Naive thymus-derived CD8-positive, alpha-beta T cell (primary cell): Measurements from ENCODE around the gene PSRC1. TPM values are rescaled to one million over a fixed set of nuclear protein-coding genes. Genes with fewer than 3 reads are reported as not detected.
A peak's percentile ranks its signal among the peaks of the same experiment; 100 is the strongest.
"Not testable (repeated sequence)": the region's sequence is repeated elsewhere in the genome, so short reads cannot be mapped to it uniquely, and the experiment has no call there.

Source experiments
- ATAC-seq, 2 donors: fragments of 150-1000 bp; cut with Tn5 transposase in 1 of 2; sonication (Bioruptor Pico), chemical (Tn5 transposase) in 1 of 2; 1 replicate in 1 of 2; 2 replicates in 1 of 2; pipeline ENCODE4 v1.10.0; 2021; ENCODE audit warnings: mild to moderate bottlenecking in 2 of 2, moderate library complexity in 2 of 2
- POLR2A ChIA-PET: fragments of 350-600 bp; sonication (Branson Sonifier 250); formaldehyde crosslinking; loops from one replicate; lab custom pipeline; 2021; ENCODE audit warnings: antibody characterized with exemption; lab: Charles Lee
- DNase-seq, 10 donors: peaks; one replicate each; pipeline versions ENCODE4 v3.0.0 to v3.0.0-alpha.2; 2020 to 2022
- H3K27ac Mint-ChIP-seq, 10 donors: one replicate each; pipeline ENCODE4 v1.8.0; 2020 to 2022; ENCODE audit warnings: mild to moderate bottlenecking in 10 of 10, mixed read lengths in 10 of 10, moderate library complexity in 4 of 10, inconsistent platforms in 1 of 10
- H3K27me3 Mint-ChIP-seq, 5 donors: one replicate each; pipeline ENCODE4 v1.8.0; 2021 to 2022; ENCODE audit warnings: mixed read lengths in 5 of 5
- H3K36me3 Mint-ChIP-seq, 3 donors: one replicate each; pipeline ENCODE4 v1.8.0; 2020 to 2022; ENCODE audit warnings: mixed read lengths in 3 of 3, mild to moderate bottlenecking in 2 of 3, inconsistent platforms in 1 of 3
- H3K4me1 Mint-ChIP-seq, 4 donors: one replicate each; pipeline ENCODE4 v1.8.0; 2021 to 2022; ENCODE audit warnings: mixed read lengths in 4 of 4
- H3K4me3 Mint-ChIP-seq, 10 donors: one replicate each; pipeline ENCODE4 v1.8.0; 2020 to 2022; ENCODE audit warnings: mild to moderate bottlenecking in 10 of 10, mixed read lengths in 10 of 10, moderate library complexity in 6 of 10, inconsistent platforms in 1 of 10
- H3K9me3 Mint-ChIP-seq, 9 donors: one replicate each; pipeline ENCODE4 v1.8.0; 2020 to 2022; ENCODE audit warnings: mixed read lengths in 9 of 9, mild to moderate bottlenecking in 3 of 9, inconsistent platforms in 1 of 9, moderate library complexity in 1 of 9
- polyA plus RNA-seq, 3 donors: library from polyadenylated mRNA; unstranded; fragments of 300-500 nt; fragmentation: Illumina TruSeq; gene quantifications; one replicate each; pipeline ENCODE4 v1.2.3, GENCODE V29; 2021
- total RNA-seq, 8 experiments: library from RNA in 2 of 8; stranded (reverse) in 2 of 8; gene quantifications; one replicate each; pipeline ENCODE4 v1.2.3 and lab custom pipeline; 2021 to 2026

PSRC1 gene
- total and polyA plus RNA-seq, 5 experiments from 2014 or later, result 0.31 to 0.89 TPM; not detected in 3

DNA sequence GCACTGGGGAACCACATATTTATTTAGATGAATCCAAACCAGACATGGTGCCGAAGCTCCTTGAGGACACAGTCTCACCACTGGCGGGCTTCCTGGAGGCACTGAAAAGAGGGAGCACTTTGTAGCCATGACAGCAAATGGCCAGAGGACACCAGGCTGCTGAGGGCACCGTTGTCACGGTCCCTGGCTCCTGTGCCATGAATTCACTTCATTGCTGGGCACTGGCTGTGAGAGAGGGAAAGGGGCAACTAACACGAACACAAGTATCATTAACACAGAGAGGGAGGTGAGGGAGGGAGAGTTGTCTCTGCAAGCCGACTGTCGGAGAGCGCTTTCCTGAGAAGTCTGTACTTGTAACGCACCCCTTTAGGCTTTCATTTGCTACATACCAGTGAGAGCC lies 9.4 kb upstream of the PSRC1 start:
- H3K27me3 Mint-ChIP-seq, result peaks cover 0 to 23% (median 0%) of the 10 kb centered on the region in 5 donors
- H3K27ac Mint-ChIP-seq, result no peak overlapping the region
- no peaks in the 10 kb centered on the region for H3K36me3 Mint-ChIP-seq
- ATAC-seq, result no peak
- H3K4me1 Mint-ChIP-seq, result peaks cover 0 to 13% (median 0%) of the 10 kb centered on the region in 4 donors
- H3K9me3 Mint-ChIP-seq, result no peaks in the 10 kb centered on the region
- DNase-seq, result no peak
- no peak overlapping the region for H3K4me3 Mint-ChIP-seq
- POLR2A ChIA-PET, result no interaction called here

DNA sequence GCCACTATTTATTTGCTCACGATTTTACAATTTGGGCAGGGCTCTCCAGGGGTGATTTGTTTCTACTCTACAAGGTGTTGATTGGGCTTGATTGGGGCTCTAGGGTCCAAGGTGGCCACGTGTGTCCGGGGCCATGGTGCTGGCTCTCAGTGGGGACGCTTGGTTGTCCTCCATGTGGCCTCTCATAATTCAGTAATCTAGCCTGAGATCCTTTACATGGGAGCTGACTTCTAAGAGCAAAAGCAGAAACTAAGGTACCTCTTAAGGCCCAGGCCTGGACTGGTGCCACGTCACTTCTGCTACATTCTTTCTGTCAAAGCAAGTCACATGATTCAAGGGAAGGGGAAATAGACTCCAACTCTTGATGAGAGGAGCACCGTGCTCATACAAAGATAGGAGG lies 8.1 kb upstream of the PSRC1 start:
- POLR2A ChIA-PET, result no interaction called here
- Mint-ChIP-seq H3K4me1 (peaks cover 0 to 13% (median 0%) of the 10 kb centered on the region in 4 donors), H3K27me3 (peaks cover 0 to 13% (median 0%) of the 10 kb centered on the region in 5 donors), H3K36me3 (no peaks in the 10 kb centered on the region), H3K9me3 (no peaks in the 10 kb centered on the region), H3K4me3 (no peak overlapping the region), H3K27ac (no peak overlapping the region)
- ATAC-seq, result no peak
- no peak for DNase-seq

DNA sequence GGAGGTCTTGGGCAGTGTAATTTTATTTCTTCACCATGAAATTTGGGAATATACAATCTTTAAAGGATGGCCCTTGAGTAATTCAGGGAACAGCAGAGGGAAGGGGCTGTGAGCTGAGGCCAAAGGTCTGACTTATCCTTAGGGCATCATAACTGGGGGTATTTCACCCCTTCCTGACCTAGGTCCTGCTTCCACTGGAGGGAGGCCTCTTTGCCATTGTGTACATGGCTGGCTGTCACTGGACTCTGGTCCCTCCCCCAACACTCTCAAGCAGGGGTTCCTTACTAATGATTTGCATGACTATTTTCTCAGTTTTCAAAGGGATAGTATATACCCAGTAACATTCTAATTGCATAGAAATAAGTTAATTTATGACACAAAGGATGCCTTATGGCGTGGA lies 7.2 kb upstream of the PSRC1 start:
- Mint-ChIP-seq H3K4me3 (no peak overlapping the region), H3K4me1 (peaks cover 0 to 13% (median 0%) of the 10 kb centered on the region in 4 donors), H3K36me3 (no peaks in the 10 kb centered on the region), H3K27me3 (peaks cover 0 to 7% (median 0%) of the 10 kb centered on the region in 5 donors), H3K9me3 (no peaks in the 10 kb centered on the region), H3K27ac (no peak overlapping the region)
- POLR2A ChIA-PET, result no interaction called here
- ATAC-seq, result no peak
- no peak for DNase-seq

DNA sequence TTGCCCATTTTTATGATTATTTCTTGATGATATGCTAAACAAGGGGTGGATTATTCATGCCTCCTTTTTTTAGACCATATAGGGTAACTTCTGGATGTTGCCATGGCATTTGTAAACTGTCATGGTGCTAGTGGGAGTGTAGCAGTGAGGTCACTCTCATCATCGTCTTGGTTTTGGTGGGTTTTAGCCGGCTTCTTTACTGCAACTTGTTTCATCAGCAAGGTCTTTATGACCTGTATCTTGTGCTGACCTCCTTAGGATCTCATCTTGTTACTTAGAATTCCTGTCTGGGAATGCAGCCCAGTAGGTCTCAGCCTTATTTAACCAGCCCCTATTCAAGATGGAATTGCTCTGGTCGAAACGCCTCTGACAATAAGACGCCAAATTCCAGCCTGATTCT lies 3.8 kb upstream of the PSRC1 start:
- not testable (repeated sequence) for H3K36me3 Mint-ChIP-seq, H3K9me3 Mint-ChIP-seq, H3K27me3 Mint-ChIP-seq, H3K27ac Mint-ChIP-seq, H3K4me3 Mint-ChIP-seq, ATAC-seq, DNase-seq
- POLR2A ChIA-PET, result interaction anchor here (0.7 kb wide), 1 partner anchor 216 kb away, joined by 5 read pairs; no protein-coding TSS in a partner anchor
- peaks cover 3 to 26% (median 17%) of the 10 kb centered on the region in 4 donors for H3K4me1 Mint-ChIP-seq

DNA sequence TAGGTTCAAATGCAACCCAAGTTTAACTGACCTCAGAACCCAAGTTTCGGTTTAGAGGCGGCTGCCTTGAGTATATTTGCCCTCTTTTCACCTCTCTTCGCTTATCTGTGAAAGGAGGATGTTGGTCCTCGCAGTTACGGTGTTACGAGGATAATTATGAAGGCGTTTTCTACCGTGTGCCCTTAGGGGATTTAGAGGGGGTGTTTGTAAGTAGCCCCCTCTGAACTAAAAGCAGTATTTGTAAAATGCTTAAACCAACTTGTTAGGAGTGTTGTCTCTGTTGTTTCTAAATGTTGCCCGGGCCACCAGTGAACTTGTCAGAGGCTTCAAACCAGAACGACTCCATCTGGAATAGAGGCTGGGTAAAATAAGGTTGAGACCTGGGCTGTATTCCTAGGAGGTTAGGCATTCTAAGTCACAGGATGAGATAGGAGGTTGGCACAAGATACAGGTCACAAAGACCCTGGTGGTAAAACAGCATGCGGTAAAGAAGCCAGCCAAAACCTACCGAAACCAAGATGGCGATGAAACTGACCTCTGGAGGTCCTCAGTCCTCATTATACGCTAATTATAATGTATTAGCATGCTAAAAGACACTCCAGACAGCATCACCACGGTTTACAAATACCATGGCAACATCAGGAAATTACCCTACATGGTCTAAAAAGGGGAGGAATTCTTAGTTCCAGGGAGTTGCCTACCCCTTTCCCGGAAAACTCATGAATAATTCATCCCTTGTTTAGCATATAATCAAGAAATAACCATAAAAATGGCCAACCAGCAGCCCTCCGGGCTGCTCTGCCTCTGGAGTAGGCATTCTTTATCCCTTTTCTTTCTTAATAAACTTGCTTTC lies 1.0 kb upstream of the PSRC1 start:
- H3K36me3 Mint-ChIP-seq, result no peaks in the 10 kb centered on the region
- POLR2A ChIA-PET, result interaction anchor here (1.1 to 2.4 kb wide), 3 partner anchors 70 to 115 kb away, joined by 3 to 11 read pairs (median 4); partner anchors contain the start of genes SARS1 and SORT1
- peaks cover 3 to 23% (median 17%) of the 10 kb centered on the region in 4 donors for H3K4me1 Mint-ChIP-seq
- H3K4me3 Mint-ChIP-seq, result peak overlapping the region; percentile 86 to 100 (median 98)
- H3K27me3 Mint-ChIP-seq, result peaks cover 0 to 4% (median 3%) of the 10 kb centered on the region in 5 donors
- DNase-seq (peak in 1 of 10 donors; percentile 16), ATAC-seq (no peak)
- no peaks in the 10 kb centered on the region for H3K9me3 Mint-ChIP-seq
- peak overlapping the region; percentile 42 to 96 (median 91) for H3K27ac Mint-ChIP-seq

DNA sequence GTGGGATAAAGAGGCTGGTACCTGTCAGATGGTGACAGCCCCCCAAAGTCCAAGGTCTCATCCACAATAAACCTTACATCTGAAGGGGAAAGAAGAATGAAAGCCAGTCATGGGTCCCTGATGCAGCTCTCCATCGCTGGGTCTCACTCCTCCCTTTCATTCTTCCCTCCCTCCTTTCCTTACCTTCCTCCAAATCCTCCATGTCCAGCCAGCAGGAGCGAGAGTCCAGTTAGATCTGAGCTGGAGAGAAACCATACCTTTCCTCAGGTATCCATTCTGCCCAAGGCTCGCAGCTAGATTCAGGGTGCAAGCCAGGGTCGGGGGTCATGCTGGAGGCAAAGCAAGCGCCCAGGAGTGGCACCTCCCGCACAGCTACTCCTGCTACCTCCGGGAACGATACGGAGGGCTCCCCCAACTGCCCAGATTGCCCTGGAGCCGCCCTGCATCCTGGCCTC lies 421 bp downstream of the PSRC1 start:
- Mint-ChIP-seq H3K27me3 (peaks cover 0 to 3% (median 0%) of the 10 kb centered on the region in 5 donors), H3K36me3 (no peaks in the 10 kb centered on the region), H3K4me3 (peak overlapping the region; percentile 86 to 100 (median 98))

DNA sequence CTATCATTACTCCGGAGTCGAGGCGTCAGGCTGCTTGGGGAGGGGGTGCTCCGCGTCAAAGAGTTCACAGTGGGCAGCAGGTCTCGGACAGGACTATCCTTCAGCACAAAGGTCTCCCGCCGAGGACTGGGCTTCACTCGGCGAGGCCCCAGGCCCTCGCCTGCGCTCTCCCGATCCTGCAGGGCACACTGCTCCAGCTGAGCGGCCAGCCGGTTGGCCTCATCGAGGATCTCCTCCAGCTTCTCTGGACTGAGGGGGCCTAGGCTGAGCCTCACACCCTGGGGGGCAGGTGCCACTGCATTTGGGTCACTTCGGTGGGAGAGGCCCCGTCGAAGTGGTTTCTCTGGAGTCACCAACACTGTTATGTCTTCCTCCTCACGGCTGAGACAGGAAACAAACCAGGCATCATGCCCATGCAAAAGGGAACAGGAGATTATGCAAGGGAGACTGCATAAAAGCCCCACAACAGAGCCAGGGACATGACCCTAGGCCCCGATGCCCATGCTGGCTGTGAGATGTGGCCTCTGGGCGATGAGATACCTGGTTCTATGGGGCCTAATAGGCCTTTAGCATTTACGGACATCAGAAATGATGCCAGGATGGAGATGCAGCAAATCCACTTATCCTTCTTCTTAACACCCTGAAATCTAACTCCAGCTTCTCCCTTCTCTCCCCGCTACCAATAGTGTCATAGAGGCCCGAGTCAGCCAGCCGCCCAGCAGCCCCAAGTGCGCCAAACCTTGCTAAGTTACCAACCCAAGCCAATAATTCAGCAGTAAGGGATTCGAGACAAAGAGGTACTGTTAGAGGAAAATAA lies 1.1 kb downstream of the PSRC1 start:
- POLR2A ChIA-PET, result interaction anchor here (0.6 to 2.4 kb wide), 4 partner anchors 68 to 202 kb away, joined by 4 to 11 read pairs (median 4); partner anchors contain the start of genes ATXN7L2, SARS1 and SORT1
- peaks cover 0 to 3% (median 0%) of the 10 kb centered on the region in 5 donors for H3K27me3 Mint-ChIP-seq
- peak overlapping the region; percentile 86 to 100 (median 98) for H3K4me3 Mint-ChIP-seq
- no peaks in the 10 kb centered on the region for H3K9me3 Mint-ChIP-seq
- H3K36me3 Mint-ChIP-seq, result no peaks in the 10 kb centered on the region
- ATAC-seq (no peak), DNase-seq (no peak)
- peak overlapping the region in 3 of 10 donors; percentile 30 to 86 (median 75) for H3K27ac Mint-ChIP-seq
- peaks cover 3 to 27% (median 21%) of the 10 kb centered on the region in 4 donors for H3K4me1 Mint-ChIP-seq

More for the DNA sequence above, 421 bp downstream of the PSRC1 start:
- no peak for ATAC-seq
- H3K4me1 Mint-ChIP-seq, result peaks cover 3 to 23% (median 17%) of the 10 kb centered on the region in 4 donors
- no peak for DNase-seq
- H3K9me3 Mint-ChIP-seq, result no peaks in the 10 kb centered on the region
- POLR2A ChIA-PET, result interaction anchor here (0.6 to 2.4 kb wide), 8 partner anchors 19 to 201 kb away, joined by 3 to 11 read pairs (median 4); partner anchors contain the start of genes ATXN7L2, PSMA5, SARS1 and SORT1
- peak overlapping the region in 9 of 10 donors; percentile 42 to 96 (median 91) for H3K27ac Mint-ChIP-seq

DNA sequence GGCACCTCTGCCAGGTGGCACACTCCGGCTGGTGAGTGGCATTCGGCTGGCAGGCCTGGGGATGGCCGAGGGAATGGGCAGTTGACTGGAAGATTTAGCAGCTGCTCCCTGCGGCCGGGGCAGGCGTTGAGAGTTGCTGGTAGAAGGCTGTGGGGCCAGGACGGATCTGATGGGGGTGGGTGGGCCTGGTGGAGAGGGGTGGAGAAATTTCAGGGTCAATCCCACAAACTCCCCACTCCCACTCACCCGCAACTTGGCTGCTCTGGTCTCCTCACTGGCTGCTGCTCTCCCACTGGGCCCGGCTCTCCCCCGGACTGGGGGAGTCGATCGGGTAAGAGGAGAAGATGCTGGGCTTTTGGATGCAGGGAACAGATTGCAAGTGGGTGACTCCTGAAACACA lies 2.1 kb downstream of the PSRC1 start:
- H3K27me3 Mint-ChIP-seq, result peaks cover 0 to 3% (median 0%) of the 10 kb centered on the region in 5 donors
- POLR2A ChIA-PET, result no interaction called here
- DNase-seq (no peak), ATAC-seq (no peak)
- peak overlapping the region in 1 of 10 donors; percentile 4 for H3K4me3 Mint-ChIP-seq
- H3K36me3 Mint-ChIP-seq, result no peaks in the 10 kb centered on the region
- H3K27ac Mint-ChIP-seq, result no peak overlapping the region
- H3K9me3 Mint-ChIP-seq, result no peaks in the 10 kb centered on the region
- peaks cover 3 to 27% (median 21%) of the 10 kb centered on the region in 4 donors for H3K4me1 Mint-ChIP-seq

DNA sequence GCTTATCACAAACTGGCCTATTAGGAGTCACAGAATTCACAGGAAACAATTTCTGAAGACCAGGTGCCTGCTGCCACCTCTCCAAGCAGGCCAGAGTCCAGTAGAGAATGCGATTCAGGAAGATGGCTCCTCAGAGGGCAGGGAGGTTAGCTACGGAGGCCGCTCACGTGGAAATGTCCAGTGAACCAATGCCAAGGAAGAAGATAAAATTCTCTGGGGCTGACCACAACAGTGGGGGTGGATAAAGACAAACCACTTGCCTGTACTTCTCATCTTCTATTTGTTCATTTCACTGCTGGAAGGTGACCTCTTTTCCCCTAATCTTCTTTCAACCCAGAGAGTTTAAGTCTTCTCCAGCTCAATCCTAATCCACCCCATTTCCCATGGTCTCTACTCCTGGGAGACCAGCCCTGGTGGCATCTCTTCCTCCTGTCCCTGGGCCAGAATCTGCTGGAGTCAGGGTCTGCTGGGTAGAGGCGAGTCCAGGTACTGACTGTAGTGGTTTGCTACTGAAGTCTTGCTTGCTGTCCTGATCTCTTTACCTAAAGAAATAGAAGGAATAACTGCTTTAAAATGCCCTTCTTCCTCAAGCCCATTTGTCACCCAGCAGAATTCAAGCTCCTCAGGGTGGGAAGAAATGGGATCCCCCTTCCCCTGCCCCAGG lies 3.2 kb downstream of the PSRC1 start:
- no peak for DNase-seq
- POLR2A ChIA-PET, result no interaction called here
- ATAC-seq, result no peak
- Mint-ChIP-seq H3K9me3 (no peaks in the 10 kb centered on the region), H3K4me1 (peaks cover 3 to 30% (median 21%) of the 10 kb centered on the region in 4 donors), H3K27ac (peak overlapping the region in 2 of 10 donors; percentile 27 to 28), H3K4me3 (no peak overlapping the region), H3K27me3 (peaks cover 0 to 3% (median 0%) of the 10 kb centered on the region in 5 donors), H3K36me3 (no peaks in the 10 kb centered on the region)

DNA sequence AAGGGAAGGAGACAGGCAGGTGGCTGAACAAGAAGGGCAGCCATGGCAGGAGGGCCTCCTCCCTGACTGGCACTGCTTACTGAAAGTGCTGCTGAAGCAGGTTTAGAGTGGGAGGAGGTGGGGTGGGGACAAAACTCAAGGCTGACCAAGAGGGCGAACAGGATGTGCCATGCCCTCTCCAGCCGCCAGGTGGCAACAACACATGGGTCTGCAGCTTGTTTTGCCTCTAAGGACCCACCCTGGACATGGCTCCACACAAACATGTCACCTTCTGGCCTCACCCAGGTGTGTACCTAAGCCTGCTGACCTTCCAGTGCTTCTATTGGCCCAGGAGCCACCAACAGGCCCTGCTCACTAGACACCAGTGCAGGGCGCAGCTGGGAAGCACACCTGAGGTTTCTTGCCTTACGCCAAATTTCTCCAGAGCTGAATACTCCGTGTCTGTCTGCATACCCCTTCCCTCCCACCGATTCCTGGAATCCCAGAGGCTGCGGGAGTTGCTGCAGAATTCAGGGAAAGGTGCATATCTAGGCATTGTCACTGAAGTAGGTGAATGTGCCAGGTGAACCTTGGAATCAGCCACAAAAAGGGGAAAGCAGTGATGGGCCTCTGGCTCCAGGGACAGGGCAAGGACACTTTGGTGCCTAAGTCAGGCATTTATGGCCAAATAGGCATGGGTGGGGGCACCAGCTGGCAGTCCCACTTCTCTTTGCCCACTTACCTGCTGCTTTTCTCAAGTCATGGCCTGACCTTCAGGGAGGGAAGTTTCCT lies 5.3 kb downstream of the PSRC1 start:
- no peaks in the 10 kb centered on the region for H3K36me3 Mint-ChIP-seq
- DNase-seq (peak; percentile 17 to 78 (median 42)), ATAC-seq (peak; percentile 53 to 70)
- H3K4me3 Mint-ChIP-seq, result no peak overlapping the region
- H3K9me3 Mint-ChIP-seq, result no peaks in the 10 kb centered on the region
- POLR2A ChIA-PET, result interaction anchor here (0.6 to 1.2 kb wide), 2 partner anchors 121 to 256 kb away, joined by 4 to 7 read pairs; partner anchors contain the start of gene SORT1
- H3K27me3 Mint-ChIP-seq, result no peaks in the 10 kb centered on the region
- H3K27ac Mint-ChIP-seq, result peak overlapping the region in 1 of 10 donors; percentile 22
- peaks cover 2 to 22% (median 7%) of the 10 kb centered on the region in 4 donors for H3K4me1 Mint-ChIP-seq

DNA sequence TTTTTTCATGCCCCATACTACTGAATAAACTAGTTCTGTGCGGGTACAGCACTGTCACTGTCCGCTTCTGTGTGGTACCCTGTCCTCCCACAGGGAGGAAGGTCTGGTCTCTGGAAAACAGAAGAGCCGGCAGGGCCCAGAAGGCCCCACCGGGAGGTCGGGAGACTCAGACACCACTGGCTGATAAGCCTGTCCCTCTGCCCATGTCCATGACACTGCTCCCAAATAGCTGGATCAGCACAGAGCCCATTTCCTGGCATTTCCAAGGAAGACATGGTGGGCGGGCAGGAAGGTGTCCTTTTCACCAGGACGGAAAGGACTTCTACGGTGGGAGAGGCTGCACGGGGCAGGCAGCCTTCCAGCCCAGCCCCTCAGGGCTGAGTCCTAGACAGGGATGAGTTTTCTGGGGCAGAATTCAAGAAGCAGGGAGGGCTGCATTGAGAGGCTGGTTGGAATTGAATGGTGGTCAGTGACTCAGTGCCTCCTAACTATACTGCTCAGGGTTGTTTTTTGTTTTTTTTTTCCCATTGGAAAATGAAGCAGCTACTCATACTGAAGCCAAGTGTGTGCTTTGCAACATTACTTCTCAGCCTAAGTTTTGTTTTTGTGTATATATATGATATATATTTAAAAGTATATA lies 7.1 kb downstream of the PSRC1 start:
- H3K4me3 Mint-ChIP-seq, result no peak overlapping the region
- peaks cover 2 to 14% (median 5%) of the 10 kb centered on the region in 4 donors for H3K4me1 Mint-ChIP-seq
- H3K27me3 Mint-ChIP-seq, result no peaks in the 10 kb centered on the region
- H3K27ac Mint-ChIP-seq, result no peak overlapping the region
- H3K36me3 Mint-ChIP-seq, result peaks cover 0 to 4% (median 0%) of the 10 kb centered on the region in 3 donors
- H3K9me3 Mint-ChIP-seq, result no peaks in the 10 kb centered on the region
- ATAC-seq, result no peak
- DNase-seq, result peak in 1 of 10 donors; percentile 18
- POLR2A ChIA-PET, result no interaction called here
